Karpas-422 (cell line): ENCODE results near the gene NT5C2. TPM values are rescaled to one million over a fixed set of nuclear protein-coding genes. Genes with fewer than 3 reads are reported as not detected.
"Not testable (repeated sequence)": the region's sequence is repeated elsewhere in the genome, so short reads cannot be mapped to it uniquely, and the experiment has no call there.

Source experiments
- DNase-seq: peaks from one replicate; pipeline ENCODE4 v3.0.0-alpha.2; 2015
- H2AFZ ChIP-seq: fragments of 200-600 bp; sonication (generic); 2 replicates; pipeline ENCODE4 v1.6.1; 2014; ENCODE audit warnings: antibody characterized with exemption, low read length, mixed read lengths
- H3K27ac ChIP-seq: fragments of 200-600 bp; sonication (generic); 2 replicates; pipeline ENCODE4 v1.5.1; 2014; ENCODE audit warnings: mild to moderate bottlenecking, low read length, moderate library complexity
- H3K27me3 ChIP-seq: fragments of 200-600 bp; sonication (generic); 2 replicates; pipeline ENCODE4 v1.6.1; 2014; ENCODE audit warnings: low read length, mixed read lengths
- H3K36me3 ChIP-seq: fragments of 200-600 bp; sonication (generic); 2 replicates; pipeline ENCODE4 v1.6.1; 2014; ENCODE audit warnings: low read length, mixed read lengths; ENCODE audit not compliant: insufficient read depth
- H3K4me1 ChIP-seq: fragments of 200-600 bp; sonication (generic); 2 replicates; pipeline ENCODE4 v1.6.1; 2014; ENCODE audit warnings: mild to moderate bottlenecking, low read length, mixed read lengths
- H3K4me2 ChIP-seq: fragments of 200-600 bp; sonication (generic); 2 replicates; pipeline ENCODE4 v1.6.1; 2014; ENCODE audit warnings: low read length, low read depth, mild to moderate bottlenecking; ENCODE audit not compliant: poor library complexity, severe bottlenecking
- H3K4me3 ChIP-seq: fragments of 200-600 bp; sonication (generic); 2 replicates; pipeline ENCODE4 v1.5.1; 2014; ENCODE audit warnings: mild to moderate bottlenecking, antibody characterized with exemption, low read length, mixed read lengths
- H3K79me2 ChIP-seq: fragments of 200-600 bp; sonication (generic); 2 replicates; pipeline ENCODE4 v1.6.1; 2014; ENCODE audit warnings: mild to moderate bottlenecking, low read length, mixed read lengths
- H3K9ac ChIP-seq: fragments of 200-600 bp; sonication (generic); 2 replicates; pipeline ENCODE4 v1.6.0; 2014; ENCODE audit warnings: low read length
- H3K9me2 ChIP-seq: fragments of 200-600 bp; sonication (generic), shearing (Covaris generic); replicated peaks from 2 replicates; pipeline ENCODE4 v1.6.0; 2014; ENCODE audit warnings: mild to moderate bottlenecking, low read length, moderate library complexity; ENCODE audit not compliant: insufficient read depth
- H3K9me3 ChIP-seq: fragments of 300-700, 200-600 bp; sonication (generic); 2 replicates; pipeline ENCODE4 v1.6.1; 2014; ENCODE audit warnings: low read length, mixed read lengths
- H4K20me1 ChIP-seq: fragments of 200-600 bp; sonication (generic); 2 replicates; pipeline ENCODE4 v1.6.1; 2014; ENCODE audit warnings: mild to moderate bottlenecking, antibody characterized with exemption, low read length, low read depth; ENCODE audit not compliant: insufficient read depth
- total RNA-seq: library from RNA; depleted of rRNA; stranded (reverse); fragments of >200 nt; shearing (Covaris generic); gene quantifications from 2 replicates; pipeline ENCODE4 v1.2.3, GENCODE V29; 2014; ENCODE audit warnings: low replicate concordance

The NT5C2 gene
- total RNA-seq, 1 experiment from 2014 or later: 88.3 TPM

- 0 out of 2 replicates have a peak overlapping the region, but pooled peaks have one; percentile 32 for H3K27ac ChIP-seq
Measured at GRCh38 chr10:103184615-103185014, 8.5 kb downstream of the NT5C2 start.

DNA sequence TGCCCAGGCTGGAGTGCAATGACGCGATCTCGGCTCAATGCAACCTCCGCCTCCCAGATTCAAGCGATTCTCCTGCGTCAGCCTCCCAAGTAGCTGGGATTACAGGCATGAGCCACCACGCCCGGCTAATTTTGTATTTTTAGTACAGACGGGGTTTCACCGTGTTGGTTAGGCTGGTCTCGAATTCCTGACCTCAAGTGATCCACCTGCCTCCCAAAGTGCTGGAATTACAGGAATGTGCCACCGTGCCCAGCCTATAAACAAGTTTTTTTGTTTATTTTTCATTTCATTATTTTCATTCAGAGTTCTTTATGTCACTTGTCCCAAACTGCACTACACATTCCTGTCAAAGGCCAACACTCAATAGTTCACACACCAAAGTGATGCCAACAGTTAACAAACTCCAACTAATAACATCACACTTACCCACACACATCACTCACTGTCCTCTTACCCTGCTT is 9.1 kb downstream of the NT5C2 start:
- not testable (repeated sequence) for H3K9me3 ChIP-seq, DNase-seq, H3K27me3 ChIP-seq, H3K9me2 ChIP-seq, H3K9ac ChIP-seq, H3K4me3 ChIP-seq, H4K20me1 ChIP-seq, H3K4me2 ChIP-seq, H2AFZ ChIP-seq
- Histone ChIP-seq H3K79me2 (peaks cover 98% of the 10 kb centered on the region), H3K4me1 (peaks cover 47% of the 10 kb centered on the region), H3K27ac (0 out of 2 replicates have a peak overlapping the region, but pooled peaks have one; percentile 32), H3K36me3 (peaks cover 18% of the 10 kb centered on the region; the same call in 1 of the 2 replicates)

More at GRCh38 chr10:103184615-103185014, 8.5 kb downstream of the NT5C2 start:
- peaks cover 16% of the 10 kb centered on the region; the same call in 1 of the 2 replicates for H3K36me3 ChIP-seq
- peaks cover 98% of the 10 kb centered on the region for H3K79me2 ChIP-seq
- H2AFZ ChIP-seq: no peak overlapping the region
- H4K20me1 ChIP-seq: no peaks in the 10 kb centered on the region
- no peak overlapping the region for H3K9ac ChIP-seq
- no peaks in the 10 kb centered on the region for H3K27me3 ChIP-seq
- H3K9me3 ChIP-seq: no peaks in the 10 kb centered on the region
- peaks cover 47% of the 10 kb centered on the region for H3K4me1 ChIP-seq
- no peak for DNase-seq
- no peaks in the 10 kb centered on the region for H3K9me2 ChIP-seq
- H3K4me2 ChIP-seq: no peak overlapping the region
- H3K4me3 ChIP-seq: no peak overlapping the region

DNA sequence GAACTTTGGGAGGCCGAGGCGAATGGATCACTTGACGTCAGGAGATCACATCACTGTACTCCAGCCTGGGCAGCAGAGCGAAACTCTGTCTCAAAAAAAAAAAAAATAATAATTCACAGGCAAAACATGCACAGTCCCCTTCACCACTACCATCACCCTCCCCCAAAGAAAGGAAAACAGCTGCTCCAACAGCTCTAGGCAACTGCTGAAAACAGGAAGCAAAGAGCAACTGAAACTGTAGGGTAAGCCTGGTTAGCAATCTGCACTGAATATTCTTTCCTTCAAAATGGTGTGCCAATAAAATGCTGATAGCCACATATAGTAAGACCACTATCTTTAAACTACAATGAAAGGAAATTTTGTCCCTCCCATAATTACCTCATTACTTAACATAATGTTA is 11.8 kb downstream of the NT5C2 start:
- H3K27ac ChIP-seq: no peak overlapping the region
- 0 out of 2 replicates have a peak, but pooled peaks cover 2% of the 10 kb centered on the region for H4K20me1 ChIP-seq
- H3K79me2 ChIP-seq: peaks cover 95% of the 10 kb centered on the region
- no peaks in the 10 kb centered on the region for H3K9me3 ChIP-seq
- no peak overlapping the region for H3K9ac ChIP-seq
- H3K27me3 ChIP-seq: no peaks in the 10 kb centered on the region
- H3K4me1 ChIP-seq: peaks cover 67% of the 10 kb centered on the region
- peaks cover 16% of the 10 kb centered on the region; the same call in 1 of the 2 replicates for H3K36me3 ChIP-seq
- peak; percentile 70 for DNase-seq
- H3K4me2 ChIP-seq: peak overlapping the region; percentile 9
- no peak overlapping the region for H2AFZ ChIP-seq
- no peaks in the 10 kb centered on the region for H3K9me2 ChIP-seq
- H3K4me3 ChIP-seq: no peak overlapping the region

- Histone ChIP-seq H4K20me1 (0 out of 2 replicates have a peak, but pooled peaks cover 2% of the 10 kb centered on the region), H3K4me2 (no peak overlapping the region), H3K27me3 (no peaks in the 10 kb centered on the region), H2AFZ (no peak overlapping the region), H3K27ac (no peak overlapping the region), H3K79me2 (peaks cover 95% of the 10 kb centered on the region), H3K4me3 (no peak overlapping the region), H3K36me3 (peaks cover 16% of the 10 kb centered on the region; the same call in 1 of the 2 replicates), H3K9me2 (no peaks in the 10 kb centered on the region), H3K9ac (no peak overlapping the region), H3K4me1 (peaks cover 61% of the 10 kb centered on the region), H3K9me3 (no peaks in the 10 kb centered on the region)
- no peak for DNase-seq
Measured at GRCh38 chr10:103180491-103180890, 12.6 kb downstream of the NT5C2 start.

- peaks cover 83% of the 10 kb centered on the region for H3K79me2 ChIP-seq
Measured at GRCh38 chr10:103177123-103177522, 15.9 kb downstream of the NT5C2 start.

GRCh38 chr10:103175580-103176285 is 17.3 kb downstream of the NT5C2 start:
- peaks cover 72% of the 10 kb centered on the region for H3K79me2 ChIP-seq
- H4K20me1 ChIP-seq: 0 out of 2 replicates have a peak, but pooled peaks cover 2% of the 10 kb centered on the region
- DNase-seq: no peak
- H3K4me2 ChIP-seq: no peak overlapping the region
- H3K27ac ChIP-seq: no peak overlapping the region
- H3K9ac ChIP-seq: no peak overlapping the region
- peaks cover 25% of the 10 kb centered on the region for H3K36me3 ChIP-seq
- peaks cover 28% of the 10 kb centered on the region for H3K4me1 ChIP-seq
- no peaks in the 10 kb centered on the region for H3K9me3 ChIP-seq
- no peaks in the 10 kb centered on the region for H3K9me2 ChIP-seq
- no peak overlapping the region for H2AFZ ChIP-seq
- no peak overlapping the region for H3K4me3 ChIP-seq
- no peaks in the 10 kb centered on the region for H3K27me3 ChIP-seq

More at GRCh38 chr10:103177123-103177522, 15.9 kb downstream of the NT5C2 start:
- H4K20me1 ChIP-seq: 0 out of 2 replicates have a peak, but pooled peaks cover 2% of the 10 kb centered on the region
- peak overlapping the region; percentile 58 for H3K4me2 ChIP-seq
- no peak overlapping the region for H2AFZ ChIP-seq
- peaks cover 41% of the 10 kb centered on the region for H3K4me1 ChIP-seq
- no peaks in the 10 kb centered on the region for H3K27me3 ChIP-seq
- peak; percentile 49 for DNase-seq
- peak overlapping the region; percentile 32 for H3K9ac ChIP-seq
- no peaks in the 10 kb centered on the region for H3K9me3 ChIP-seq
- no peaks in the 10 kb centered on the region for H3K9me2 ChIP-seq
- H3K36me3 ChIP-seq: peaks cover 24% of the 10 kb centered on the region
- H3K4me3 ChIP-seq: peak overlapping the region; percentile 41; the same call in 1 of the 2 replicates
- peak overlapping the region; percentile 84 for H3K27ac ChIP-seq

- not testable (repeated sequence) for H2AFZ ChIP-seq, H3K9me2 ChIP-seq, H3K4me3 ChIP-seq, H3K9ac ChIP-seq, DNase-seq, H3K4me2 ChIP-seq, H3K9me3 ChIP-seq, H3K27ac ChIP-seq, H4K20me1 ChIP-seq, H3K27me3 ChIP-seq
- Histone ChIP-seq H3K4me1 (peaks cover 22% of the 10 kb centered on the region), H3K36me3 (peaks cover 11% of the 10 kb centered on the region), H3K79me2 (peaks cover 68% of the 10 kb centered on the region)
Measured at GRCh38 chr10:103174324-103174723, 18.7 kb downstream of the NT5C2 start.

DNA sequence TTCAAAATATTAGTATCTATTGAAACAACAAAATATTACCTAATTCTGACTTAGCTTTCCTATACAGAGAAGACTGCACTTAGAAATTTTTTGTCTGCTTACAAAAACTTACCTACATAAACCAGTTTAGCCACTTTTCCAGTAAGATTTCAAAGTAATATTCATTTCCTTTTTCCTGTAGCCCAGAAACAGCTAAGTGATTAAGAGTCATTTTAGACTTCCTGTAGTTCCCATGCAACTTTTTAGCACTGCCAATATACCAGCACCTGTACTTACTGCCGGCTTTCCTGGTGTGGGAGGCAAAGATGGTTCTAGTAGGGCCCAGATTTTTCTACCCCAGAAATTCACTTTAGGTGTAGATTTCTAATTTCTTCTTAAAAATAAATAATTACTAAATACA is 21.8 kb downstream of the NT5C2 start:
- Histone ChIP-seq H3K4me3 (no peak overlapping the region), H3K9me2 (no peaks in the 10 kb centered on the region), H3K4me2 (no peak overlapping the region), H3K27me3 (no peaks in the 10 kb centered on the region), H3K4me1 (no peaks in the 10 kb centered on the region), H4K20me1 (no peaks in the 10 kb centered on the region), H3K36me3 (peaks cover 11% of the 10 kb centered on the region), H3K9me3 (no peaks in the 10 kb centered on the region), H3K9ac (no peak overlapping the region), H3K79me2 (peaks cover 63% of the 10 kb centered on the region), H2AFZ (no peak overlapping the region), H3K27ac (no peak overlapping the region)
- DNase-seq: no peak
